Measurements from ENCODE around the gene RAPGEF2. TPM values are rescaled to one million over a fixed set of nuclear protein-coding genes. Genes with fewer than 3 reads are reported as not detected.
A peak's percentile ranks its signal among the peaks of the same experiment; 100 is the strongest.

Gene RAPGEF2
- total RNA-seq, 1 donor from 2014 or later, result 32.6 TPM

DNA sequence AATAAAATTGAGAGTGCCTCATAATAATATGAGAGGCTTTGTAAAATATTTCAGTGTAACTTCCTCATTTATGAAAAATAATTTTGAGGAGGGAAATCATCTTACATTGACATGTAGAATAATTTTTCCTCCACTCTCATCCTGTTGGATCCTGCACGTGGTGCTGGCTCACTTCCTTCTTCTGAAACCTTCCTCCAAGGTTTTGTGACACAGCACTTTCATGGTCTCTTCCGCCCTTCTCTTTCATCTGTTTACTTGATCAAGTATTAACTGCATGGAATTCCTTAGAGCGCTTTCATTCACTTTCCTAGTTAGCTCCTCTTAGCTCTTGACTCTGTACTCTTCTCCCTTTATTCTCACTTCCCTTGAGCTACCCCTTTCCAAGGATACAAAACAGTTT lies 246.5 kb downstream of the RAPGEF2 start:
- no peak for DNase-seq (ENCODE audit: low read depth)
- H3K27me3 ChIP-seq (ENCODE audit: control insufficient read depth, insufficient read depth, low read length), result no peaks in the 10 kb centered on the region
- no peak overlapping the region for H3K4me3 ChIP-seq (ENCODE audit: low read depth, low read length)
- TF ChIP-seq, protein P1, sequence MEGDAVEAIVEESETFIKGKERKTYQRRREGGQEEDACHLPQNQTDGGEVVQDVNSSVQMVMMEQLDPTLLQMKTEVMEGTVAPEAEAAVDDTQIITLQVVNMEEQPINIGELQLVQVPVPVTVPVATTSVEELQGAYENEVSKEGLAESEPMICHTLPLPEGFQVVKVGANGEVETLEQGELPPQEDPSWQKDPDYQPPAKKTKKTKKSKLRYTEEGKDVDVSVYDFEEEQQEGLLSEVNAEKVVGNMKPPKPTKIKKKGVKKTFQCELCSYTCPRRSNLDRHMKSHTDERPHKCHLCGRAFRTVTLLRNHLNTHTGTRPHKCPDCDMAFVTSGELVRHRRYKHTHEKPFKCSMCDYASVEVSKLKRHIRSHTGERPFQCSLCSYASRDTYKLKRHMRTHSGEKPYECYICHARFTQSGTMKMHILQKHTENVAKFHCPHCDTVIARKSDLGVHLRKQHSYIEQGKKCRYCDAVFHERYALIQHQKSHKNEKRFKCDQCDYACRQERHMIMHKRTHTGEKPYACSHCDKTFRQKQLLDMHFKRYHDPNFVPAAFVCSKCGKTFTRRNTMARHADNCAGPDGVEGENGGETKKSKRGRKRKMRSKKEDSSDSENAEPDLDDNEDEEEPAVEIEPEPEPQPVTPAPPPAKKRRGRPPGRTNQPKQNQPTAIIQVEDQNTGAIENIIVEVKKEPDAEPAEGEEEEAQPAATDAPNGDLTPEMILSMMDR (IDR thresholded peaks at IDR 0.05; ENCODE audit: insufficient read depth, low read length, poor library complexity, severe bottlenecking), result no peak
- H3K36me3 ChIP-seq (ENCODE audit: control insufficient read depth, insufficient read depth, low read length), result no peaks in the 10 kb centered on the region

DNA sequence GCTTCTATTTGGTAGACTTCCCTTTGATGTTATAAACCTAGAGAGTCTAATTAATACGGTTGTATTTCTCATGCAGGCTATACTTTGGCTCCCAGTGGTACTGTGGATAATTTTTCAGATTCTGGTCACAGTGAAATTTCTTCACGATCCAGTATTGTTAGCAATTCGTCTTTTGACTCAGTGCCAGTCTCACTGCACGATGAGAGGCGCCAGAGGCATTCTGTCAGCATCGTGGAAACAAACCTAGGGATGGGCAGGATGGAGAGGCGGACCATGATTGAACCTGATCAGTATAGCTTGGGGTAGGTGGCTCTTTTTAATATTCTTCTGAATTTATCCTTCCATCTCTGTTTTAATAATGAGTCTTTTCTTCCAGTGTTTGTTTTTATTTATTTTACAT lies 249.7 kb downstream of the RAPGEF2 start:
- Histone ChIP-seq H3K4me3 (ENCODE audit: low read depth, low read length) (no peak overlapping the region), H3K36me3 (ENCODE audit: control insufficient read depth, insufficient read depth, low read length) (no peaks in the 10 kb centered on the region), H3K27me3 (ENCODE audit: control insufficient read depth, insufficient read depth, low read length) (no peaks in the 10 kb centered on the region)
- DNase-seq (ENCODE audit: low read depth), result no peak
- TF ChIP-seq, protein P1 (IDR thresholded peaks at IDR 0.05; ENCODE audit: insufficient read depth, low read length, poor library complexity, severe bottlenecking), result no peak

GRCh38 chr4:159353422-159354116 lies 250.7 kb downstream of the RAPGEF2 start:
- Histone ChIP-seq H3K4me3 (ENCODE audit: low read depth, low read length) (no peak overlapping the region), H3K27me3 (ENCODE audit: control insufficient read depth, insufficient read depth, low read length) (no peaks in the 10 kb centered on the region), H3K36me3 (ENCODE audit: control insufficient read depth, insufficient read depth, low read length) (no peaks in the 10 kb centered on the region)
- DNase-seq (ENCODE audit: low read depth), result no peak
- TF ChIP-seq, protein P1 (IDR thresholded peaks at IDR 0.05; ENCODE audit: insufficient read depth, low read length, poor library complexity, severe bottlenecking), result no peak

DNA sequence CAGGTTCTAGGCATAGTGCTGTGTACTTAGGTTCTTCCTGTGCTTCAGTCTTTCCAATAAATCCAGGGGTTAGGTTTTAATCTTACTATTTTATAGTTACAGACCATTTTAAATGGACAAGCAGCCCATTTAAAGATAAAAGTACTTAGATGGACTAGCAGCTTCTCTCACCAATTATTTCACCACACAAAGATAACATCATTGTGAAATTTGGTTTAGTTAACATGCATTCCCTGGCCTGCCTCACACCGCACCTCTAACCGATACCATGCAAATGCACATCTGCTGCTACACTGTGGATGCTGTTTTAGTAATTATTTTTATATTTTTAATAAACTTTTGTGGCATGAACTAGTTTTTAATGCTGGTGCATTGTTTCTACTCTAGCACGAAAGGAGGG lies 252.6 kb downstream of the RAPGEF2 start:
- DNase-seq (ENCODE audit: low read depth), result no peak
- H3K4me3 ChIP-seq (ENCODE audit: low read depth, low read length), result no peak overlapping the region
- H3K36me3 ChIP-seq (ENCODE audit: control insufficient read depth, insufficient read depth, low read length), result peaks cover 1% of the 10 kb centered on the region
- H3K27me3 ChIP-seq (ENCODE audit: control insufficient read depth, insufficient read depth, low read length), result no peaks in the 10 kb centered on the region
- TF ChIP-seq, protein P1 (IDR thresholded peaks at IDR 0.05; ENCODE audit: insufficient read depth, low read length, poor library complexity, severe bottlenecking), result no peak

- Histone ChIP-seq H3K27me3 (ENCODE audit: control insufficient read depth, insufficient read depth, low read length) (no peaks in the 10 kb centered on the region), H3K4me3 (ENCODE audit: low read depth, low read length) (no peak overlapping the region), H3K36me3 (ENCODE audit: control insufficient read depth, insufficient read depth, low read length) (peaks cover 1% of the 10 kb centered on the region)
- TF ChIP-seq, protein P1 (IDR thresholded peaks at IDR 0.05; ENCODE audit: insufficient read depth, low read length, poor library complexity, severe bottlenecking), result no peak
- DNase-seq (ENCODE audit: low read depth), result no peak
These were observed 254.5 kb downstream of the RAPGEF2 start for GRCh38 chr4:159357350-159357749.

DNA sequence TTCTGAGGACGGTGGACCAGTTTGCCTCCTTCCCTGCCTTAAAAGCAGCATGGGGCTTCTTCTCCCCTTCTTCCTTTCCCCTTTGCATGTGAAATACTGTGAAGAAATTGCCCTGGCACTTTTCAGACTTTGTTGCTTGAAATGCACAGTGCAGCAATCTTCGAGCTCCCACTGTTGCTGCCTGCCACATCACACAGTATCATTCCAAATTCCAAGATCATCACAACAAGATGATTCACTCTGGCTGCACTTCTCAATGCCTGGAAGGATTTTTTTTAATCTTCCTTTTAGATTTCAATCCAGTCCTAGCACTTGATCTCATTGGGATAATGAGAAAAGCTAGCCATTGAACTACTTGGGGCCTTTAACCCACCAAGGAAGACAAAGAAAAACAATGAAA lies 255.3 kb downstream of the RAPGEF2 start:
- DNase-seq (ENCODE audit: low read depth), result peak; percentile 18
- TF ChIP-seq, protein P1 (IDR thresholded peaks at IDR 0.05; ENCODE audit: insufficient read depth, low read length, poor library complexity, severe bottlenecking), result no peak
- H3K4me3 ChIP-seq (ENCODE audit: low read depth, low read length), result no peak overlapping the region
- H3K27me3 ChIP-seq (ENCODE audit: control insufficient read depth, insufficient read depth, low read length), result no peaks in the 10 kb centered on the region
- H3K36me3 ChIP-seq (ENCODE audit: control insufficient read depth, insufficient read depth, low read length), result peaks cover 1% of the 10 kb centered on the region
